ENCODE measurements around the gene USP4.

DNA sequence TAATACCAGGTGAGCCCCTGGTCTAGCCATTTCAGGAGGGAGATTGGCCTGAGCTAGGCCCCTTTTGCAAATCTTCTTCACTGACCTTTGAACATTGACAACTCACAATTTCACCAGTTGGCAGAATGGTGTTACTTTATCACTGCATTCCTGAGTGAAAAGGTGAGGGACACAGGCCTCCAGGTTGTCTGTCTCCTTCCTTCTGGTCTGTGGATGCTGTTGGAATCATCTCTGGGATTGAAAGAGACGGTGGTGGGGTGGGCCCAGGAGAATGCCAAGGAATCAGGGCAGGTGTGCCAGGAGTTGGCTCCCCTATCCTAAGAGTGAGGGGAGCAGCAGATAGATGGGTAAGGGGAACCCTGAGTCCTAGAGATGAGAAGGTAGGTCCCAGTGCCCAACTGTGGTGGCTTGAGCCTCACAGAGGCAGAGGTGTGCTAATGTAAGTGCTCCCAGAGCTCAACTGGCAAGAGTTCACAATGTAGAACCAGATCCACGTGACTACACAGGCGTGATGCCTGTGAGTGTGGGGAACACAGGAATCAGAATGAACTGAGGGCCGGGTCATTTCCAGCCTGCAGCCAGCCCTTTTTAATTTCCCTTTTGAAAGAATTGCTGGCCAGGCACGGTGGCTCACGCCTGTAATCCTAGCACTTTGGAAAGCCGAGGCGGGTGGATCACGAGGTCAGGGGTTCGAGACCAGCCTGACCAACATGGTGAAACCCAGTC lies 74.0 kb downstream of the USP4 start:
- TF ChIP-seq, protein P1, sequence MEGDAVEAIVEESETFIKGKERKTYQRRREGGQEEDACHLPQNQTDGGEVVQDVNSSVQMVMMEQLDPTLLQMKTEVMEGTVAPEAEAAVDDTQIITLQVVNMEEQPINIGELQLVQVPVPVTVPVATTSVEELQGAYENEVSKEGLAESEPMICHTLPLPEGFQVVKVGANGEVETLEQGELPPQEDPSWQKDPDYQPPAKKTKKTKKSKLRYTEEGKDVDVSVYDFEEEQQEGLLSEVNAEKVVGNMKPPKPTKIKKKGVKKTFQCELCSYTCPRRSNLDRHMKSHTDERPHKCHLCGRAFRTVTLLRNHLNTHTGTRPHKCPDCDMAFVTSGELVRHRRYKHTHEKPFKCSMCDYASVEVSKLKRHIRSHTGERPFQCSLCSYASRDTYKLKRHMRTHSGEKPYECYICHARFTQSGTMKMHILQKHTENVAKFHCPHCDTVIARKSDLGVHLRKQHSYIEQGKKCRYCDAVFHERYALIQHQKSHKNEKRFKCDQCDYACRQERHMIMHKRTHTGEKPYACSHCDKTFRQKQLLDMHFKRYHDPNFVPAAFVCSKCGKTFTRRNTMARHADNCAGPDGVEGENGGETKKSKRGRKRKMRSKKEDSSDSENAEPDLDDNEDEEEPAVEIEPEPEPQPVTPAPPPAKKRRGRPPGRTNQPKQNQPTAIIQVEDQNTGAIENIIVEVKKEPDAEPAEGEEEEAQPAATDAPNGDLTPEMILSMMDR (IDR thresholded peaks at IDR 0.05; ENCODE audit: poor library complexity), result no peak
- TF ChIP-seq EZH2phosphoT487 (IDR thresholded peaks at IDR 0.05; ENCODE audit: low read depth, severe bottlenecking, unreplicated experiment), result no peak
